Epidermal melanocyte (primary cell): ENCODE data around the gene LANCL2.
"Not testable (repeated sequence)": the region's sequence is repeated elsewhere in the genome, so short reads cannot be mapped to it uniquely, and the experiment has no call there.

Experiments used
- DNase-seq: peaks from one replicate; pipeline ENCODE4 v3.0.0; 2011; ENCODE audit warnings: low spot score; ENCODE audit not compliant: insufficient read length

LANCL2 gene

DNA sequence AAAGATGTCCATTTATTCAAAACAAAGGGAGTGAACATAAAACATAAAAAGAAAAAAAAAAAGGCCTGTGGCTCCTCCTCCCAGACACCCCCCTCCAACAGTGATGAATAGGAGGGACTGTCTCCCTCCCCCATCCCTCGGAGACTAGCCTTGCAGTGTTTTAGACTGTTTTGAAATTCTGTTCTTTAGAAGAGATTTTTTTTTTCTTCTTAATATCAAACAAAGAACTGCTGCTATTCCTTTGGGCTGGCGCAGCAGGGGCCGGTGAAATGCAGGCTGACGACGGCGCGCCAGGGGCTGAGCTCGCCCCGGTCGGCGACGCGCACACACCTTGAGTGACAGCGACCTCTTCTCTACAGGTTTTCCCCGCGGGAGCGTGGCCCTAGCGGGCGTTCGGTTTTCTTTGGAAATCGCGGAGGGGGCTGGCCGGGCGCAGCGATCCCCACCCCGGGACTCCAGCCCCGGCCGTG is at the start of gene LANCL2:
Gene LANCL2 (plus strand): TSS at position 133 of the 470 bp plus-strand sequence. CDS start 689 bp downstream, outside the sequence.
- no peak for DNase-seq

GRCh38 chr7:55325371-55325792 is 39.8 kb upstream of the LANCL2 start:
- no peak for DNase-seq

- no peak for DNase-seq
Observed at GRCh38 chr7:55326081-55326835, 38.9 kb upstream of the LANCL2 start.

- DNase-seq, result no peak
Observed at GRCh38 chr7:55326945-55327626, 38.1 kb upstream of the LANCL2 start.

DNA sequence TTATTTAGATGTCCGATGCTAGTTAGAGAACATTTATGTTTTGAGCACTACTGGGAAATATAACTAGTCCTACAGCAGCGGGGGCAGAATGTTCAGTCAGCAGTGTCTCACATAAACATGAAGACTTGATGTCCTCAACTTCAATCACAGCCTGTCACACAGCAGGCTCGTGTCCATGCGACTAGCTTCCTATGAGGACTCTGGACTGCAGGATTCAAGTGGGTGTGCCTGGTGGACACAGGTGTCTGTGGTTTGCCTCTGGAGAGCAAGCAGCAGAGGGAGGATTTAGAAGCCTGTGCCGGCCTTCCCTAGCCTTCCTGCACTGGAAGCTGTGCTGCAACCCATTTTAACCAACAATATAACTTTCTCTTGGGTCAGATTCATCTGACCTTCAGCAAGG is 30.0 kb upstream of the LANCL2 start:
- no peak for DNase-seq

DNA sequence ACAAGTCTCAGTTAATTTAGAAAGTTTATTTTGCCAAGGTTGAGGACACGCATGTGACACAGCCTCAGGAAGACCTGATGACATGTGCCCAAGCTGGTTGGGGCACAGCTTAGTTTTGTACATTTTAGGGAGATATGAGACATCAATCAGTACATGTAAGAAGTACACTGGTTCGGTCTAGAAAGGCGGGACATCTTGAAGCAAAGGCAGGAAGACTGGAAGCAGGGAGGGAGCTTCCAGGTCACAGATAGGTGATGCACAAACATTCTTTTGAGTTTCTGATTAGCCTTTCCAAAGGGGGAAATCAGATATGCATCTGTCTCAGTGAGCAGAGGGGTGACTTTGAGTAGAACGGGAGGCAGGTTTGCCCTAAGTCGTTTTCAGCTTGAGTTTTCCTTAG is 29.4 kb upstream of the LANCL2 start:
- DNase-seq, result no peak

- DNase-seq, result no peak
Observed at GRCh38 chr7:55336540-55336939, 28.6 kb upstream of the LANCL2 start.

DNA sequence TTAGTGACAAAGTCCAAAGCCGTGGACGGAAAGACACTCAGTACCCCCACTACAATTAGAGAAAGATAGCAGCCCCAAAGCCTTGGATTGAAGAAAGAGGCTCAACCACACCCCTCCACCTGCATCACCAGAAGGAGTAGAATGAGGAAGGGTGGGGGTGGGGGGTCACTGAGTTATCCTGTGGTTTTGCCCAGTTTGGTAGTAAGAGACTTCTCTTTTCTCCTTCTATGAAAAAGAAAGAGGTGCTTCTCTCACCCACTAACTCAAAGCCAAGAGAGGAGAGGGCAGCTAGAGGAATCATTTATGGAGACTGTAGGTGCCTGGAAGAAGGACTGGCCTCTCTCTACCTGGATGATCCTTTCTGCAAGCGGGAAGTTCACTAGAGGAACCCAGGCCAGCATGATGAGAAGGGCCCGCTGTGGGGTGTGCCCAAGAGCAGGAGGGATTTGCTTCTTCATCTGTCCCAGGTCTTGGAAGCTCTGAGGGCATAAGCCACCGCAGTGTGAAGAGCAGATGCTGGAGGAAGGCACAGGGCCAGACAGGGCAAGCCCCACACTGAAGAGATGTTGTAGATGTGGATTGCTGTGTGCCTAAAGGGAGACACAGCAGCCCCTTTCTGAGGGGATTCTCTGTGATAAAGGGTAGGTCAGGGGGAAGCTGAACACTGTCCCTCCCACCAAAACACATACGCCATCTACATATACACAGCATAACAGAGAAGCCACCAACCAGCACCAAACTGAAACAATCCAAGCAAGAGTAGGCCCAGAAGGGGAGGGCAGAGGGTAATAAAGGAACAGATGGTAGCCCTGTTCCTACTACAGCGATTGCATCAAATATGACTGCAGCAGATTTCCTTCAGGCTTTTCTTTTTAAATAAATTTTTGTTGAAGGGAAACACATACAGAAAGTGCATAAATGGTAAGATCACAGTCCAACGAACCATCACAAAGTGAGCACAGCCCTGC is 25.8 kb upstream of the LANCL2 start:
- DNase-seq, result no peak

GRCh38 chr7:55342216-55342871 is 22.8 kb upstream of the LANCL2 start:
- DNase-seq, result no peak

- no peak for DNase-seq
Observed at GRCh38 chr7:55343002-55343781, 21.9 kb upstream of the LANCL2 start.

GRCh38 chr7:55343860-55344606 is 21.1 kb upstream of the LANCL2 start:
- no peak for DNase-seq

- DNase-seq, result no peak
Observed at GRCh38 chr7:55344840-55345239, 20.3 kb upstream of the LANCL2 start.

GRCh38 chr7:55345292-55345691 is 19.8 kb upstream of the LANCL2 start:
- DNase-seq, result no peak

DNA sequence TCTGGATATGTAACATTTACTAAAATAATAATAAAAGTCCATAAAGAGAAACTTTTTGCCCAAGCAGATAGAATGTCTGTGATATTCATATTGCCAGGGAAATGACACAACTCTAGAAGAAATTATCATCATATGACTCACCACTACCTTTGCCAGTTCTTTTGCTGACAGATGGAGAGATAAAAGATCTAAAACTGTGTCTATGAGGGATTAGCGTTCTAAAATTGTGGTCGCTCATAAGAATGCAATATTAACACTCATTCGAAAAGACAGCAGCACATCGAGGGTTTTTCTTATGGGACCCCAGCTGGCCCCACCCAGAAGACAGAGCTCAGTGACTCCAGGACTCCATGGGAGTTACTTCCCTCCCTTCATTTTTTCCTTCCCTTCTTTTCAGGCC is 16.6 kb upstream of the LANCL2 start:
- no peak for DNase-seq

GRCh38 chr7:55349121-55349520 is 16.0 kb upstream of the LANCL2 start:
- no peak for DNase-seq

GRCh38 chr7:55350281-55350680 is 14.9 kb upstream of the LANCL2 start:
- DNase-seq, result no peak

DNA sequence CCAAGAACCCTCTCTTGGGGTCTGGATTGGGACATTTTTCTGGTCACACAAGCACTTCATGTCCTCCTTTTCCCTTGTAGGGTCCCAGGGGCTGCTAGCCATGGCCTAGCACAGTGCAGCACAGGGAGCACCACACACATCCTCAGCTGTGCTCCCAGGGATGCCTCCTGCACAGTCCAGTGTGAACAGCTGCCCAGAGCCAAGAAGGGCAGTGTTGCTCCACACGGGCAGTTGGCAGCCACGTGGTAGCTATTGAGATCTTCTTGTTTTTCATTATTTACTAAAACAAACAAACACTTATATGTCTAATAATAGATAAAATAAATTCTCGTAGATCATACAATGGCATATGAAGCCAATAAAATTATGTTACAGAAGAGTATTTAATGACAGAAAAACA is 13.9 kb upstream of the LANCL2 start:
- no peak for DNase-seq

- not testable (repeated sequence) for DNase-seq
Observed at GRCh38 chr7:55352947-55353273, 12.2 kb upstream of the LANCL2 start.

GRCh38 chr7:55360486-55360885 is 4.7 kb upstream of the LANCL2 start:
- DNase-seq, result no peak

- no peak for DNase-seq
Observed at GRCh38 chr7:55361560-55361959, 3.6 kb upstream of the LANCL2 start.
